Keratinocyte (primary cell): ENCODE measurements around the gene TMEM208. TPM values are rescaled to one million over a fixed set of nuclear protein-coding genes. Genes with fewer than 3 reads are reported as not detected.
A peak's percentile ranks its signal among the peaks of the same experiment; 100 is the strongest.

Source experiments
- DNase-seq: peaks from one replicate; pipeline ENCODE4 v3.0.0-alpha.2; 2011; ENCODE audit warnings: low read depth, missing footprints, low spot score
- FAIRE-seq: peaks from 2 replicates; lab custom pipeline; 2011; peaks lifted over from hg19 to GRCh38; lab: Jason Lieb, UNC
- H2AFZ ChIP-seq: 2 replicates; pipeline ENCODE4 v1.6.0; 2012; ENCODE audit warnings: low read length, control low read depth, inconsistent platforms; ENCODE audit not compliant: control insufficient read depth
- H3K27ac ChIP-seq: 2 replicates; pipeline ENCODE4 v1.5.1; 2011; ENCODE audit warnings: low read length; ENCODE audit not compliant: control insufficient read depth, insufficient read depth
- H3K27me3 ChIP-seq: 3 replicates; pipeline ENCODE4 v1.6.0; 2011; ENCODE audit warnings: low read length; ENCODE audit not compliant: control insufficient read depth, insufficient read depth; ENCODE audit errors: extremely low read depth
- H3K36me3 ChIP-seq, 2 experiments: 2 replicates in 1 of 2; 3 replicates in 1 of 2; pipeline ENCODE4 v1.5.1; 2011; ENCODE audit warnings: low read length in 2 of 2, mild to moderate bottlenecking in 1 of 2; ENCODE audit not compliant: control insufficient read depth in 2 of 2, insufficient read depth in 2 of 2; ENCODE audit errors: extremely low read depth in 1 of 2
- H3K4me1 ChIP-seq: 3 replicates; pipeline ENCODE4 v1.5.1; 2011; ENCODE audit warnings: low read length; ENCODE audit not compliant: control insufficient read depth, insufficient read depth; ENCODE audit errors: extremely low read depth
- H3K4me2 ChIP-seq: 3 replicates; pipeline ENCODE4 v1.6.0; 2011; ENCODE audit warnings: low read depth, low read length; ENCODE audit not compliant: control insufficient read depth, insufficient read depth; ENCODE audit errors: extremely low read depth
- H3K4me3 ChIP-seq, 3 experiments: fragments of 200-600 bp in 1 of 3; sonication (generic) in 1 of 3; 2 replicates in 2 of 3; 3 replicates in 1 of 3; pipeline ENCODE4 v1.5.1; 2011 to 2016; ENCODE audit warnings: low read length in 3 of 3, mild to moderate bottlenecking in 3 of 3, control low read depth in 2 of 3, inconsistent platforms in 1 of 3, low read depth in 1 of 3, mixed read lengths in 1 of 3, mixed run types in 1 of 3, moderate library complexity in 1 of 3; ENCODE audit not compliant: control insufficient read depth in 2 of 3, insufficient read depth in 2 of 3; ENCODE audit errors: extremely low read depth in 1 of 3
- H3K79me2 ChIP-seq: 2 replicates; pipeline ENCODE4 v1.6.0; 2012; ENCODE audit warnings: low read length; ENCODE audit not compliant: control insufficient read depth, insufficient read depth
- H3K9ac ChIP-seq: 3 replicates; pipeline ENCODE4 v1.6.0; 2011; ENCODE audit warnings: low read length; ENCODE audit not compliant: control insufficient read depth, insufficient read depth; ENCODE audit errors: extremely low read depth
- H3K9me1 ChIP-seq: 3 replicates; pipeline ENCODE4 v1.6.0; 2011; ENCODE audit warnings: low read length; ENCODE audit not compliant: control insufficient read depth, insufficient read depth; ENCODE audit errors: extremely low read depth
- H3K9me3 ChIP-seq: 2 replicates; pipeline ENCODE4 v1.5.1; 2012; ENCODE audit warnings: low read depth, low read length; ENCODE audit not compliant: control insufficient read depth
- H4K20me1 ChIP-seq: 3 replicates; pipeline ENCODE4 v1.6.0; 2011; ENCODE audit warnings: low read length; ENCODE audit not compliant: control insufficient read depth, insufficient read depth; ENCODE audit errors: extremely low read depth
- CTCF ChIP-seq, 3 experiments: IDR thresholded peaks in 1 of 3; conservative IDR thresholded peaks in 1 of 3; optimal IDR thresholded peaks in 1 of 3; 2 replicates in 2 of 3; 3 replicates in 1 of 3; pipeline versions ENCODE3 to v1.5.1; 2011; ENCODE audit warnings: low read length in 3 of 3, mild to moderate bottlenecking in 3 of 3, moderate library complexity in 2 of 3, control low read depth in 1 of 3, inconsistent platforms in 1 of 3; ENCODE audit not compliant: insufficient read depth in 2 of 3; ENCODE audit errors: extremely low read depth in 1 of 3
- EZH2 ChIP-seq: IDR thresholded peaks from one replicate; pipeline ENCODE4 v1.6.1; 2012; ENCODE audit warnings: inconsistent platforms, mild to moderate bottlenecking, low read length, moderate library complexity
- dilution Hi-C: fragments of 300-500 bp; cut with MboI; formaldehyde crosslinking; loops from one replicate; pipeline ENCODE4 v1.7.0; 2020; ENCODE audit warnings: low sequenced_read_pairs; ENCODE audit not compliant: extremely low pct_ligation_motif_present
- polyA plus RNA-seq, 5 experiments: library from polyadenylated mRNA; depleted of rRNA in 3 of 5; stranded (reverse) in 3 of 5; stranded (forward) in 1 of 5; unstranded in 1 of 5; fragments of >200 nt; gene quantifications; 1 replicate in 1 of 5; 2 replicates in 3 of 5; 3 replicates in 1 of 5; pipeline versions ENCODE4 v1.2.1 to v1.2.3, GENCODE V29; 2011 to 2012; ENCODE audit warnings: missing spikeins in 2 of 5, low read depth in 1 of 5, low replicate concordance in 1 of 5

TMEM208 gene
- polyA plus RNA-seq, 1 donor (not counting 4 experiments of a cell fraction or from before 2014, with no cell fraction given), result 44.9 TPM

GRCh38 chr16:67249178-67250044 lies 22.5 kb downstream of the TMEM208 start:
- peak; percentile 35 for TF ChIP-seq EZH2
- no peak for TF ChIP-seq CTCF (optimal IDR thresholded peaks at IDR 0.05 in 1 of 3, IDR thresholded peaks at IDR 0.05 in 1 of 3, conservative IDR thresholded peaks at IDR 0.05 in 1 of 3; ENCODE audit: extremely low read depth in 1 of 3, insufficient read depth in 2 of 3, low read length in 3 of 3)
- Histone ChIP-seq H3K4me2 (peak overlapping the region; percentile 82), H3K27me3 (peaks cover 18% of the 10 kb centered on the region), H4K20me1 (no peaks in the 10 kb centered on the region), H2AFZ (peak overlapping the region; percentile 81), H3K79me2 (peaks cover 2% of the 10 kb centered on the region), H3K4me1 (peaks cover 29% of the 10 kb centered on the region), H3K4me3 (peak overlapping the region; percentile 40 to 62 (median 57)), H3K9me3 (no peaks in the 10 kb centered on the region), H3K36me3 (no peaks in the 10 kb centered on the region), H3K9ac (peak overlapping the region; percentile 37), H3K27ac (no peak overlapping the region), H3K9me1 (no peaks in the 10 kb centered on the region)
- FAIRE-seq (no peak), DNase-seq (no peak)
- dilution Hi-C loops, result no loop called here

GRCh38 chr16:67250045-67250327 lies 23.1 kb downstream of the TMEM208 start:
- dilution Hi-C loops, result no loop called here
- H3K27me3 ChIP-seq, result peaks cover 18% of the 10 kb centered on the region
- no peaks in the 10 kb centered on the region for H3K9me3 ChIP-seq
- DNase-seq (no peak), FAIRE-seq (no peak)
- H2AFZ ChIP-seq, result no peak overlapping the region
- H4K20me1 ChIP-seq, result no peaks in the 10 kb centered on the region
- H3K4me2 ChIP-seq, result no peak overlapping the region
- no peaks in the 10 kb centered on the region for H3K9me1 ChIP-seq
- H3K27ac ChIP-seq, result no peak overlapping the region
- no peaks in the 10 kb centered on the region for H3K36me3 ChIP-seq
- H3K4me1 ChIP-seq, result peaks cover 23% of the 10 kb centered on the region
- H3K4me3 ChIP-seq, result no peak overlapping the region
- H3K9ac ChIP-seq, result no peak overlapping the region
- TF ChIP-seq EZH2, result no peak
- no peak for TF ChIP-seq CTCF (optimal IDR thresholded peaks at IDR 0.05 in 1 of 3, IDR thresholded peaks at IDR 0.05 in 1 of 3, conservative IDR thresholded peaks at IDR 0.05 in 1 of 3; ENCODE audit: extremely low read depth in 1 of 3, insufficient read depth in 2 of 3, low read length in 3 of 3)
- H3K79me2 ChIP-seq, result peaks cover 2% of the 10 kb centered on the region
